GM12878 (cell line): ENCODE data around the gene RTN3. TPM values are rescaled to one million over a fixed set of nuclear protein-coding genes. Genes with fewer than 3 reads are reported as not detected.

Experiments
- ATAC-seq: fragments of 200-7000 bp; cut with Tn5 transposase; 3 replicates; pipeline ENCODE4 v1.9.1; 2020; ENCODE audit warnings: mild to moderate bottlenecking, moderate library complexity
- BruUV-seq: library from RNA; stranded (reverse); fragments of 400-500 nt; replicated peaks from 2 replicates; lab custom pipeline; 2021; lab: Mats Ljungman, UMichigan
- CTCF ChIA-PET: fragments of 300-600 bp; sonication (Branson Sonifier 250); formaldehyde crosslinking; extraction: SDS; loops from one replicate; lab custom pipeline; 2021; ENCODE audit warnings: inconsistent platforms; lab: Yijun Ruan, JAX
- POLR2A ChIA-PET: fragments of 350-600 bp; formaldehyde crosslinking; extraction: SDS; loops from one replicate; lab custom pipeline; 2021; ENCODE audit warnings: inconsistent platforms; lab: Charles Lee
- RAD21 ChIA-PET: fragments of 300-600 bp; sonication (Branson Sonifier 250); formaldehyde crosslinking; loops from one replicate; lab custom pipeline; 2023; ENCODE audit warnings: antibody characterized with exemption; ENCODE audit not compliant: unreplicated experiment; lab: Charles Lee
- SMC1A ChIA-PET: fragments of 300-600 bp; sonication (Branson Sonifier 250); formaldehyde crosslinking; loops from one replicate; lab custom pipeline; 2023; ENCODE audit not compliant: unreplicated experiment, uncharacterized antibody; lab: Charles Lee
- DNase-seq: peaks from one replicate; pipeline ENCODE4 v3.0.0-alpha.2; 2011; ENCODE audit warnings: low read depth, low spot score
- FAIRE-seq: peaks from 3 replicates; lab custom pipeline; 2011; peaks lifted over from hg19 to GRCh38; lab: Jason Lieb, UNC
- H2AFZ ChIP-seq: 2 replicates; pipeline ENCODE4 v1.6.0; 2011; ENCODE audit warnings: low read depth, low read length, control low read depth; ENCODE audit not compliant: control insufficient read depth
- H3K27ac ChIP-seq: 2 replicates; pipeline ENCODE4 v1.5.1; 2011; ENCODE audit warnings: control low read depth; ENCODE audit not compliant: control insufficient read depth, insufficient read depth
- H3K27me3 ChIP-seq, 2 experiments: replicated peaks in 1 of 2; 2 replicates each; pipeline versions ENCODE4 v1.6.0 to v1.6.1; 2011; ENCODE audit warnings: low read length in 1 of 2; ENCODE audit not compliant: control insufficient read depth in 2 of 2, insufficient read depth in 2 of 2
- H3K36me3 ChIP-seq, 2 experiments: 2 replicates each; pipeline ENCODE4 v1.5.1; 2011; ENCODE audit warnings: low read length in 1 of 2; ENCODE audit not compliant: control insufficient read depth in 2 of 2, insufficient read depth in 2 of 2
- H3K4me1 ChIP-seq: 2 replicates; pipeline ENCODE4 v1.6.1; 2011; ENCODE audit warnings: mild to moderate bottlenecking, low read length, moderate library complexity, mixed read lengths; ENCODE audit not compliant: control insufficient read depth, insufficient read depth
- H3K4me2 ChIP-seq: 2 replicates; pipeline ENCODE4 v1.6.0; 2011; ENCODE audit warnings: control low read depth; ENCODE audit not compliant: control insufficient read depth, insufficient read depth
- H3K4me3 ChIP-seq: fragments of 200-600 bp; sonication (generic); 2 replicates; pipeline ENCODE4 v1.5.1; 2016
- H3K79me2 ChIP-seq: 2 replicates; pipeline ENCODE4 v1.6.0; 2011; ENCODE audit warnings: low read length; ENCODE audit not compliant: control insufficient read depth, insufficient read depth
- H3K9ac ChIP-seq: 2 replicates; pipeline ENCODE4 v1.8.0; 2011; ENCODE audit warnings: low read length, control low read depth, mixed read lengths; ENCODE audit not compliant: control insufficient read depth, insufficient read depth
- H3K9me3 ChIP-seq: replicated peaks from 3 replicates; pipeline ENCODE4 v1.5.1; 2011; ENCODE audit warnings: mild to moderate bottlenecking, low read length; ENCODE audit not compliant: control insufficient read depth, insufficient read depth
- H4K20me1 ChIP-seq: 2 replicates; pipeline ENCODE4 v1.6.0; 2011; ENCODE audit not compliant: control insufficient read depth, insufficient read depth
- BRCA1 ChIP-seq: IDR thresholded peaks from 2 replicates; pipeline ENCODE4 v1.6.1; 2011; ENCODE audit warnings: low read depth, low read length, improper control_type of control experiment
- CHD1 ChIP-seq: IDR thresholded peaks from 2 replicates; pipeline ENCODE4 v1.6.1; 2012; ENCODE audit warnings: low read depth, low read length, improper control_type of control experiment
- CUX1 ChIP-seq: IDR thresholded peaks from 2 replicates; pipeline ENCODE4 v1.6.1; 2012; ENCODE audit warnings: improper control_type of control experiment, low read depth, low read length; ENCODE audit not compliant: insufficient replicate concordance
- ETV6 ChIP-seq, 2 experiments: fragments of 450-650 bp in 1 of 2; IDR thresholded peaks in 1 of 2; conservative IDR thresholded peaks in 1 of 2; 2 replicates each; pipeline ENCODE4 v1.6.1; 2014; ENCODE audit warnings: antibody characterized with exemption in 1 of 2, borderline replicate concordance in 1 of 2, low read depth in 1 of 2, mild to moderate bottlenecking in 1 of 2, moderate library complexity in 1 of 2
- HCFC1 ChIP-seq: fragments of 150-350 bp; IDR thresholded peaks from 2 replicates; pipeline ENCODE4 v1.6.1; 2014; ENCODE audit warnings: low read length
- KLF5 ChIP-seq: fragments of 450-650 bp; IDR thresholded peaks from 2 replicates; pipeline ENCODE4 v1.6.1; 2014; ENCODE audit warnings: mild to moderate bottlenecking; ENCODE audit not compliant: partially characterized antibody
- MYC ChIP-seq: IDR thresholded peaks from 2 replicates; pipeline ENCODE4 v1.6.1; 2011; ENCODE audit warnings: mild to moderate bottlenecking, low read length, moderate library complexity, inconsistent platforms; ENCODE audit not compliant: insufficient read depth, insufficient replicate concordance, insufficient read length, severe bottlenecking
- RFX5 ChIP-seq: IDR thresholded peaks from 2 replicates; pipeline ENCODE4 v1.6.1; 2011; ENCODE audit warnings: low read depth, low read length, improper control_type of control experiment
- SP1 ChIP-seq: IDR thresholded peaks from one replicate; pipeline ENCODE4 v1.6.1; 2011; ENCODE audit warnings: low read depth, low read length
- TARDBP ChIP-seq: IDR thresholded peaks from 2 replicates; pipeline ENCODE4 v1.6.1; 2016; ENCODE audit warnings: borderline replicate concordance
- ZZZ3 ChIP-seq: IDR thresholded peaks from 2 replicates; pipeline ENCODE4 v1.6.1; 2011; ENCODE audit warnings: low read depth; ENCODE audit not compliant: control insufficient read depth, insufficient read length
- WGBS: methylation state at CpG from one replicate; pipeline ENCODE4 v1.1.6; 2016; ENCODE audit warnings: low lambda C conversion rate; ENCODE audit not compliant: insufficient replicate concordance, insufficient coverage; ENCODE audit errors: missing lambda C conversion rate; 5-methylcytosine and 5-hydroxymethylcytosine counted together
- in situ Hi-C: fragments of 300-500 bp; cut with MboI; formaldehyde crosslinking; loops from 9 replicates; pipeline ENCODE4 v1.14.3; 2018; ENCODE audit warnings: mixed read lengths
- intact Hi-C: fragments of 100-400 bp; cut with micrococcal nuclease; formaldehyde crosslinking; loops from one replicate; pipeline ENCODE4 v1.14.2; 2022; ENCODE audit not compliant: unreplicated experiment
- polyA plus RNA-seq, 11 experiments: library from polyadenylated mRNA; depleted of rRNA in 4 of 11; unstranded in 6 of 11; stranded (reverse) in 5 of 11; fragments of >200 nt; fragmentation: Nextera tagmentation in 4 of 11; fragmentation: Illumina TruSeq in 1 of 11; extraction: Ambion mirVana in 4 of 11; extraction: Trizol in 1 of 11; gene quantifications; 1 replicate in 1 of 11; 2 replicates in 10 of 11; pipeline versions ENCODE4 v1.2.1 to v1.2.3, GENCODE V29; 2011 to 2016; ENCODE audit warnings: inconsistent platforms in 2 of 11, missing spikeins in 2 of 11, low read depth in 1 of 11
- total RNA-seq, 4 experiments: library from RNA; depleted of rRNA in 3 of 4; stranded (reverse); fragments of >200 nt in 3 of 4; fragmentation: Illumina TruSeq in 1 of 4; extraction: Trizol in 1 of 4; gene quantifications; 2 replicates each; pipeline versions ENCODE4 v1.2.1 to v1.2.3, GENCODE V29; 2013 to 2021

The RTN3 gene
- total and polyA plus RNA-seq, 10 of the 15 experiments (the other 5 are each of a cell fraction or from before 2014, with no cell fraction given), result 22.9 to 64.2 (median 47.0) TPM

GRCh38 chr11:63719987-63720386 is 38.7 kb downstream of the RTN3 start:
- H3K79me2 ChIP-seq, result no peaks in the 10 kb centered on the region
- DNase-seq (no peak), FAIRE-seq (no peak), ATAC-seq (no peak)
- no peaks in the 10 kb centered on the region for H4K20me1 ChIP-seq
- ChIA-PET POLR2A (no interaction called here), SMC1A (interaction anchor here (0.8 to 1.1 kb wide), 2 partner anchors 14 to 241 kb away, joined by 3 read pairs; no protein-coding TSS in a partner anchor), RAD21 (no interaction called here), CTCF (interaction anchor here (1.2 kb wide), 1 partner anchor 19 kb away, joined by 3 read pairs; no protein-coding TSS in a partner anchor)
- H3K27me3 ChIP-seq, result no peaks in the 10 kb centered on the region
- H2AFZ ChIP-seq, result no peak overlapping the region
- WGBS, result 97% methylated on average over 2 of the region's 2 CpGs
- H3K4me2 ChIP-seq, result no peak overlapping the region
- H3K4me1 ChIP-seq, result no peaks in the 10 kb centered on the region
- intact Hi-C loops, result no loop called here
- H3K9ac ChIP-seq, result no peak overlapping the region
- BruUV-seq, result no TSS peak
- in situ Hi-C loops, result no loop called here
- no peak overlapping the region for H3K4me3 ChIP-seq
- peaks cover 0 to 3% of the 10 kb centered on the region in 2 experiments; a peak in 1 of 4 replicates for H3K36me3 ChIP-seq
- TF ChIP-seq BRCA1 (no peak), ZZZ3 (no peak), KLF5 (no peak), MYC (no peak), CUX1 (no peak), RFX5 (no peak), CHD1 (no peak), ETV6 (conservative IDR thresholded peaks at IDR 0.05 in 1 of 2, IDR thresholded peaks at IDR 0.05 in 1 of 2; ENCODE audit: borderline replicate concordance in 1 of 2, low read depth in 1 of 2) (no peak), HCFC1 (no peak), TARDBP (no peak), SP1 (no peak)
- no peaks in the 10 kb centered on the region for H3K9me3 ChIP-seq
- H3K27ac ChIP-seq, result no peak overlapping the region
